DMS153 treated with DMSO at 0.1 percent for 48 hours (cell line): Measurements from ENCODE around the gene C17orf114.

Experiments used
- DNase-seq: peaks from one replicate; lab custom pipeline; 2025; ENCODE audit not compliant: unreplicated experiment; lab: John Stamatoyannopoulos, UW

C17orf114 gene

GRCh38 chr17:4788159-4788806 is 13.8 kb downstream of the C17orf114 start:
- no peak for DNase-seq

- DNase-seq = no peak
These were observed 15.6 kb downstream of the C17orf114 start for GRCh38 chr17:4786516-4786915.

GRCh38 chr17:4786106-4786511 is 16.0 kb downstream of the C17orf114 start, which contains the start of gene VMO1:
Gene VMO1 (minus strand): TSS chr17:4786364. CDS start chr17:4786352, 12 bp downstream.
- no peak for DNase-seq

GRCh38 chr17:4785311-4786105 is 16.6 kb downstream of the C17orf114 start:
- no peak for DNase-seq

GRCh38 chr17:4782652-4783051 is 19.5 kb downstream of the C17orf114 start:
- no peak for DNase-seq

- DNase-seq = no peak
These were observed 21.7 kb downstream of the C17orf114 start for GRCh38 chr17:4780325-4780955.

- DNase-seq = no peak
These were observed 24.0 kb downstream of the C17orf114 start for GRCh38 chr17:4777969-4778760.

- DNase-seq = no peak
These were observed 29.9 kb downstream of the C17orf114 start for GRCh38 chr17:4772235-4772613.

GRCh38 chr17:4771519-4772234 is 30.5 kb downstream of the C17orf114 start, which contains the start of gene TM4SF5:
Gene TM4SF5 (plus strand): TSS chr17:4771886. CDS start chr17:4771923, 37 bp downstream.
- DNase-seq = no peak

- no peak for DNase-seq
These were observed 32.5 kb downstream of the C17orf114 start for GRCh38 chr17:4769628-4770027.

GRCh38 chr17:4768298-4768697 is 33.8 kb downstream of the C17orf114 start:
- no peak for DNase-seq

- DNase-seq = no peak
These were observed 35.4 kb downstream of the C17orf114 start for GRCh38 chr17:4766723-4767122.

- no peak for DNase-seq
These were observed 35.9 kb downstream of the C17orf114 start for GRCh38 chr17:4766201-4766600.

- no peak for DNase-seq
These were observed 37.5 kb downstream of the C17orf114 start for GRCh38 chr17:4764595-4764994.

- DNase-seq = no peak
These were observed 42.3 kb downstream of the C17orf114 start for GRCh38 chr17:4759776-4760236.

GRCh38 chr17:4753392-4753791 is 48.7 kb downstream of the C17orf114 start:
- no peak for DNase-seq

- no peak for DNase-seq
These were observed 50.2 kb downstream of the C17orf114 start for GRCh38 chr17:4751932-4752331.
